Stimulated activated naive CD4-positive, alpha-beta T cell treated with Interleukin-2 at 50 U/mL for 16 hours (primary cell): ENCODE measurements around the gene BICRAL.
"Not testable (repeated sequence)": the region's sequence is repeated elsewhere in the genome, so short reads cannot be mapped to it uniquely, and the experiment has no call there.

Experiments
- DNase-seq: peaks from one replicate; lab custom pipeline; 2025; lab: John Stamatoyannopoulos, UW

The BICRAL gene, protein sequence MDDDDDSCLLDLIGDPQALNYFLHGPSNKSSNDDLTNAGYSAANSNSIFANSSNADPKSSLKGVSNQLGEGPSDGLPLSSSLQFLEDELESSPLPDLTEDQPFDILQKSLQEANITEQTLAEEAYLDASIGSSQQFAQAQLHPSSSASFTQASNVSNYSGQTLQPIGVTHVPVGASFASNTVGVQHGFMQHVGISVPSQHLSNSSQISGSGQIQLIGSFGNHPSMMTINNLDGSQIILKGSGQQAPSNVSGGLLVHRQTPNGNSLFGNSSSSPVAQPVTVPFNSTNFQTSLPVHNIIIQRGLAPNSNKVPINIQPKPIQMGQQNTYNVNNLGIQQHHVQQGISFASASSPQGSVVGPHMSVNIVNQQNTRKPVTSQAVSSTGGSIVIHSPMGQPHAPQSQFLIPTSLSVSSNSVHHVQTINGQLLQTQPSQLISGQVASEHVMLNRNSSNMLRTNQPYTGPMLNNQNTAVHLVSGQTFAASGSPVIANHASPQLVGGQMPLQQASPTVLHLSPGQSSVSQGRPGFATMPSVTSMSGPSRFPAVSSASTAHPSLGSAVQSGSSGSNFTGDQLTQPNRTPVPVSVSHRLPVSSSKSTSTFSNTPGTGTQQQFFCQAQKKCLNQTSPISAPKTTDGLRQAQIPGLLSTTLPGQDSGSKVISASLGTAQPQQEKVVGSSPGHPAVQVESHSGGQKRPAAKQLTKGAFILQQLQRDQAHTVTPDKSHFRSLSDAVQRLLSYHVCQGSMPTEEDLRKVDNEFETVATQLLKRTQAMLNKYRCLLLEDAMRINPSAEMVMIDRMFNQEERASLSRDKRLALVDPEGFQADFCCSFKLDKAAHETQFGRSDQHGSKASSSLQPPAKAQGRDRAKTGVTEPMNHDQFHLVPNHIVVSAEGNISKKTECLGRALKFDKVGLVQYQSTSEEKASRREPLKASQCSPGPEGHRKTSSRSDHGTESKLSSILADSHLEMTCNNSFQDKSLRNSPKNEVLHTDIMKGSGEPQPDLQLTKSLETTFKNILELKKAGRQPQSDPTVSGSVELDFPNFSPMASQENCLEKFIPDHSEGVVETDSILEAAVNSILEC

DNA sequence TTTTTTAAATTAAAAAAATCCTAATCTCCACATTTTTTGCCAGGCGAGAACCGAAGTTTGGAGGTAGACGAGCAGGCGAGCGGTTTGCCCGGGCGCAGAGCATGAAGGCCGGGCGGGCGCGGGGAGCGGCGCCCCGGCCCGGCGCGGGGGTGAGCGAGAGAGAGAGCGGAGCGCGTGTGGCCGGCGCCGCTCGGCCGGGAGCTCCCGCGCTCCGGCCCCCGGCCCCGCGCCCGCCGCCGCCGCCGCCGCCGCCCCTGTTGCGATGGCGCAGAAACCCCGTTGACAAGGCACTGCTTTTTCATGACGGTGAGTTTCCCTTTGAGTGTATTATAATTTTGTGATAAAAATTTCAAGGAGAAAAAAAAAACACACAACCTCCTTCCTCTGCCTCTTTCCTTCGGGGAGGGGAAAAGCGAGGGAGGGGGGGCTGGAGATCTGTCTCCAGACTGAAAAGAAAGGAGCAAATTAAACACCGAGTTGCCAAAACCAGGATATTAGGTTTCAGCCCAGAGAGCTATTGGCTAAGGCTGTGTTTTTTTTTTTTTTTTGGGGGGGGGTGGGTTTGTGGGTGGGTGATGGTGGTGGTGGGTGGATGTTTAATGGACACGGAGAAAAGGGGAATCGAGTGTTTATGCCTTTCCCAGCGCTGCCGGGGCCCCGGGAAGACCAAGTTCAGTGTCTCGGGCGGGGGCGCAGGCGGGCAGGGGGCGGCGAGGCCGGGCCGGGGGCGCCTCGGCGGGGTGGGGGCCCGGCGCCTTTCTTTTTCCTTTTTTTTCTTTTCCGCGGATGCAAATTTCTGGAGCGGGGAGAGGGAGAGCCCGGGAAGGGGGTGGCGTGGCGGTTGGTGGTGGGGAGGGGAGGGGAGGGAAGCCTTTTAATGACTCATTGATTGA lies at the start of gene BICRAL:
Gene BICRAL (plus strand): TSS at position 257 of the 893 bp plus-strand sequence. CDS start 39,971 bp downstream, outside the sequence.
- peak; percentile 76 for DNase-seq

DNA sequence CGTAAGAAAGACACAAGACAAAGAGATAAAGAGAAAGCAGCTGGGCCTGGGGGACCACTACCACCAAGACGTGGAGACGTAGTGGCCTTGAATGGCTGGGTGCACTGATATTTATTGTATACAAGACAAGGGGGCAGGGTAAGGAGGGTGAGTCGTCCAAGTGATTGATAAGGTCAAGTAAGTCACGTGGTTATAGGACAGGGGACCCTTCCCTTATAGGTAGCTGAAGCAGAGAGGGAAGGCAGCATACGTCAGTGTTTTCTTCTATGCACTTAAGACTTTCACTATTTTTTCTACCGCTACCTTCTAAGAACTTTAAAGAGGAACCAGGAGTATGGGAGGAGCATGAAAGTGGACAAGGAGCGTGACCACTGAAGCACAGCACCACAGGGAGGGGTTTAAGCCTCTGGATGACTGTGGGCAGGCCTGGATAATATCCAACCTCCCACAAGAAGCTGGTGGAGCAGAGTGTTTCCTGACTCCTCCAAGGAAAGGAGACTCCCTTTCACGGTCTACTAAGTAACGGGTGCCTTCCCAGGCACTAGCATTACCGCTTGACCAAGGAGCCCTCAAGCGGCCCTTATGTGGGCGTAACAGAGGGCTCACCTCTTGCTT lies 47.9 kb upstream of the BICRAL start:
- not testable (repeated sequence) for DNase-seq

DNA sequence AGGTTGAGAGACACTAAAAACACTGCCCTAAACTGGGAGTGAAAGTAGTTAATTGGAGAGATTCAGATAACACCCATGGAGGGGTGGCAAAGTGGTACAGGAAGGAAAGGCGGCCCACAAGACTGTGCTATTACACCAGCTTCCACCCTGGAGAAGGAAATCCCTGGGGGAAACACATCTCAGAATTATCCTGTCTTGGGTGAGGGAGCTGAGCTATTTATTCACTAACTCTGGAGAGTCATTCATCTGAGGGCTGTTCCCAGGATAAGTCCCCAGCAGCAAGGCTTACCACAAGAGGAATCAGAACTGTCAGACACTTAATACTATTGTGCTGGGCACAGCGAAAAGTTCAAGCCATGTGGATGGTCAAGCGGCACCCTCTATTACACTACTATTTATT lies 45.9 kb upstream of the BICRAL start:
- DNase-seq: no peak

DNA sequence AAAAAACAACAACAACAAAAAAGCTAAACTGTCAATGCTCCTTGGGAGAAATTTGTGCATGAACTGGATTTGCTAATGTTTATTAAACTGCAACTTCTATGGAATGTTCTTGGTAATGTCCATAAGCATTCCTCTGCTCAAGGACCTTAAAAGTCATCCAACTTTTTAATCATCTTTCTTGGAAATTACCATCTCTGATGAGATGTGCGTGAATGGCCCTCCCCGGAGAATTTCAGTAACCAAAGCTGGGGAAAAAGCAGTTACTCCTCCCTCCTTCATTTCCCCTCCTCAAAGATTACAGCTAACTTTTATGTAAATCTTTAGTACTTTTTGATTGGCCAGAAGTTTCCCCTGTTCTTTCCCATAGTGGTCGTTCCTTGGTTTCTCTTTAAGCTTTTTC lies 41.1 kb upstream of the BICRAL start:
- no peak for DNase-seq

DNA sequence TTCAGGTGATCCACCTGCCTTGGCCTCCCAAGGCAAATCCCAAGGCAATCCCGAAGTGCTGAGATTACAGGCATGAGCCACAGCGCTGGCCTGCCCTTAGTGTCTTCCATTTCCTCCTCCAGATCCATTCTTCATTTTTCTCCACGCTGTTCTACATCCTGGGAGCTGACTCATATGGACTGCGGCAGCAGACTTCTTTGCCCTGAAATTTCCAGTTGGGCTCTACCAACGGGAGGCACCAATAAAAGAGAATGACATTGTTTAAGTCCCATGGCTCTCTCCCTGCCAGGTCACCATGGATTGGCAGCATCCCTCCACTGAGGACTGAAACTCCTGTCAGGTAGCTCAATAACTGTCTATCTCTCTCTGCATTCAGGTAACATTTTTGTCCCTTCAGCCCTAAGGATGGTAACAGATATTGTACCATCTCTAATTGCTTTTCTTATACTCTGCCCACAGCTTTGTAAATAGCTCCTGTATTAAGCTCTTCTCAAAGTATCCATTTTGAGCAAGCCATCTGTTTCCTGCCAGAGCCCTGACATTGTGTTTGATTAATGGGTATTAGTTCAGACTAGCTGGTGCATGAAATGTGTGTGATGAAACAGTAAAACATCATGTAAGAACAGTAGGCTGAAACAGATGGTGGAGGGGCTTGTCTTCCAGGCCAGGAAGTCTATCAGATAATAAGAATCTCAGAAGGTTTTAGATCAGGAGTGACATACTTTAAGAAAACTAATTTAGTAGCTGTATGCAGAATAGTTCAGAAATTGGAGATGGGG lies 39.5 kb upstream of the BICRAL start:
- no peak for DNase-seq

DNA sequence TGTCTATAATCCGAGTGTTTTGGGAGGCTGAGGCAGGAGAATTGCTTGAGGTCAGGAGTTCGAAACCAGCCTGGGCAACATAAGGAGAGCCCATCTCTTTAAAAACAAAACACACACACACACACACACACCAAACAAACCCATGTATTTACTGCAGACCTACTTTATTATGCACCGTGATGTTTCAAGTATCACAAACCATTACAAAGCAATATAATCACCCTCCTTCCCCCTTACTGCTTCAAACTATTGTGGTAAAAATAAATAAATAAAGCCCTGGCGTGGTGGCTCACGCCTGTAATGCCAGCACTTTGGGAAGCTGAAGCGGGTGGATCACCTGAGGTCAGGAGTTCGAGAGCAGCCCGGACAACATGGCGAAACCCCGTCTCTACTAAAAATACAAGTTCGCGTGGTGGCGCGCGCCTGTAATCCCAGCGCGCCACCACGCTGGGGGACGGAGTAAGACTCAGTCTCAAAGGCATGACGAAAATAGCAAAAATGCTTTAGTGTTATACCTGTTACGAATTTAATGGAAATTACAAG lies 37.4 kb upstream of the BICRAL start:
- no peak for DNase-seq

DNA sequence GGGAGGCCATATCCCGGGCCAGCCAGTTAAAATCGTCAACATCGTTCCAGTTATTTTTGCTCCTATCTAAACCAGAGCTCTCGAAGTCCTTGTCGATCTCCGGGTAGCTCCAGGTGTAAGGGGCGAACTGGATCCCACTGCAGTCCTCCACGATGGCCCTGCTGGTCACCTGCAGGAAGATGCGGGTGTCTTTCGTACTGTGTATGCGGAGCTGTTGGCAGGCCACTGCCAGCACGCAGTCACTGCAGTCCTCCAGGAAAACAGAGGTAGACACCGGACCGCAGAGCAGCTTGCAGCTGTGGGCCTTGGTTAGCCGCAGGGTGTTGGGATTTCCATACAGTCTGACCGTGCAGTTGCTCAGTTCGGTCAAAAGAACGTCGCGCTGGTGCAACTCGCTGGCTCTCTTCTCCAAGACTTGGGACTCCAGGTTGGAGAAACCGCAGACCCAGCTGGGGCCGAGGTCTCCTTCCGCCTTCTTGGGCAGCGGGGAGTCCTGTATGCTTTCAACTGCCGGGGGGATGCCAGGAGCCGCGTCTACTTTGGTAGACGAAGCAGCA lies 36.7 kb upstream of the BICRAL start:
- no peak for DNase-seq

DNA sequence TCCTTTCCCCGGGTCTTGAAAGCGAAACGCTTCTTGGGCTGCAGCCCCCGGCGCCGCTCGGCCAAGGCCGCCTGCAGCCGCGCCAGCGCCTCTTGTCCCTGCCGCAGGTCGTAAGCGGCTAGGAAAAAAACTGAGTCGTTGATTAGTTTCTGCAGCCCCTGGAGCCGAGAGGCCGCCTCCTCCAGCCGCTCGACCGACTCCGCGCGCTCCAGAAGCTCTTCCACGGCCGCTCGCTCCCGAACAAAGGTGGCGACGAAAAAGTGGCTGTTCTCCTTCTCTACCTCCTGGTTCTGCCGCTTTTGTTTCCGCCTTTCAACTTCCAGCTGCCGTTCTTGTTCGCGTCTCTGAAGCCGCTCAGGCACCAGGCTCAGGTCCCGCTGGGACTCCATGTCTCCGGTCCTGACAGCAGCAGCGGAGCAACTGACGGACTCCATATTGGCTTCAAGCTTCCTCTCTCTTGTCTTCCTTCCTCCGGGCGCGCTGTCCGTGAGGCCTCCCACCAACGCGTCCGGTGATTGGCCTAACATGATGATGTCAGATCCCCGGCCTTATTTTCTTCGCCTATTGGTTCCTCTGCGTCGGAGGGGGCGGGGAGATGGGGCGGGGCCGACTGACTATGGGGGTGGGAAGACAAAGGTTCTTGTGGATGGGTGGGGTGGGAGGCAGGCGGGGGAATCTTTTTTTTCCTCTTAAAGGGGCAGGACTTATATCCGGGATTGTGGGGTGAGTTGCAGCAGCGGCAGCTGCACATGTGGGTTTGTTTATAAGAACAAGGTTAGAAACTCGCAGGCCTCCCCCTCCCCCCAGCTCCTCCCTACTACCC lies 36.0 kb upstream of the BICRAL start, which contains the start of gene TBCC:
Gene TBCC (minus strand): TSS at position 464 of the 823 bp plus-strand sequence. CDS start 30 bp downstream, at position 434.
- DNase-seq: peak; percentile 97

DNA sequence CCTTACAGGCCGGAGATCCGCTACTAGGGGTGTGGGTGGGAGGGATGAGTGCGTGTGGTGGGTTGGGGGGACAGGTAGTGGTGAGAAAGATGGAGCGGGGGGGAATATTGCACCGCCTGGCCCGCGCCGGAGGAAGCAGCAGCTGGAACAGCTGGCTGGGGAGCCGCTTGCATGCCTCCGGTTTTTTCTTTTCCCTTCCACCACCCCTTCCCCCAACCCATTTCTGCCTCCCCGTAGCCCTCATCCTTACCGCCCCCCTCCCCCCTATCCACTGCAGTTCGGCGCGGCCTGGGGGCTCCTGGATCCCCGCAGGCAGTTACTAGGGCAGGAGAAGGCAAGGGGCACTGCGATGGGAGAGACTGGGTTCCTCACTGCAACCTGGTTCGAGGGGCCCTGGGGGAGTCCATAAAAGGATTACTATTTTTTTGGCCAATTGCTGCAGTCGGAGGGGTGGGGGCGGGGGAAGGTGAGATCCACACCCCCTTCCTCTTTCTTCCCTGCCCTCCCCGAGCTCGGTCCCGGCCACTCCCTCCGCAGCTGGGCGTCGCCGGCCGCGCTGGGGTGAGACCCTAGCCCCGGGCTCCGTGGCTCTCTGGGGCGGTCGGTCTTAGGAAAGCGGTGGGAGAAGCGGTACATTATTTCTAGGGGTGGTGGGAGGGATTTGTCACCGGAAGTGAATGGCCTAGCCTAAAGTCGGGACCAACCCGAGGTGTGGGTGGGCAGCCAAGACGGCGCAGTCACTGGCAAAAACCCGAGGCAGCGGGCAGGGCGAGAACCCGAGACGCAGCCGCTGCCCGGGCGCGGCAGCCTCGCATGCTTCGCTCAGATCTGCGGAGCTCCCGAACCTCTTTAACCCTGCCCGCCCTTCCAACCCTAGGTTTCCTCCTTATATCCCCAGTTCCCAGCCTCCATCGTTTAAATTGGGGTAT lies 35.1 kb upstream of the BICRAL start:
- DNase-seq: peak; percentile 83

DNA sequence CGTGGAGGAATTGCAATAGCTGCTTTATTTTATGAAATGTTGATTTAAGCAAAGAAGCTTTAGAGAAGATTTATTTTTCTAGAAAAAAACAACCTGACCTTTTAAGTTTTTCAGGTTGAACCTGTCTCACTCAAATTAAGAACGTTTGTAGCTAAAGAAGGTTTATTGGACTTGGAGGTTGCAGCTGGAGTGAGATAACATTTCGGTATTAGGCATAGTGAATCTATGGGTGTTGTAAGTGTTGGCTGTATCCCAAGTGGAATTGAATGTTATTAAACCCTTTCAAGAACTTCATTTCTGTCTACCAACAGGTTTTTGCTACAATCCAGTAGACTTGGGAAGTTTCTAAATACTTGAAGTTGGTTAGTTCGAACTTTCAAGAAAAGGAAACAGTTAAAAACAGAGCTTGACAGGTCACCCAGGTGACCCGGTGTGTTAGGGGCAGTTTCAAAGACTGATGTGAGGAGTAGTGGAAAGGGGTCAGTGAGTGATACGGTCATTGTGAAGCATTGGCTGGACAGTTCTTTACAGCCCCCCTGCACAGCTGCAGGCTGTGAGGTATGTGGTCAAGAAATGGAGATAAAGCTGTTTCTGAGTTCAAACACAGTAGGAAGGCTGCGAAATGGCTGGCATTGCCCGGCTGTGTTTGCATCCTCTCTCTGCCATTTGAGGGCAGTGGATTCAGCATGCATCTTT lies 33.5 kb upstream of the BICRAL start:
- DNase-seq: no peak

DNA sequence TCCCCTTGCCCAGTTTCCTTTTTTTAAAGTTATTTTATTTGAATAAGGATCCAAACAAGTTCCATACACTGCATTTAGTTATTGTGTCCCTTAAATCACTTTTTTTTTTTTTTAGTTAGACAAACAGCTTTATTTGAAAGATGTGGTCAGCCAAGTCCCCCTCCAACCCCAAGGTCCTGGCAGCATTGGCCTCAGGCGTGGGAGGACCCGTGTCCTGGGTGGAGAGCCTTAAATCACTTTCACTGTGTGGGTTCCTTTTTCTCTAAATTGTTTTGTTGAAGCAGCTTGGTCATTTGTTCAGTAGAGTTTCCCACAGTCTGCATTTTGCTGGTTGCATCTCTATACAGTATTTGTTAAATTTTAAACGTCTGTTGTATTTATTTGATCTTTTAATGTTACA lies 30.8 kb upstream of the BICRAL start:
- no peak for DNase-seq

DNA sequence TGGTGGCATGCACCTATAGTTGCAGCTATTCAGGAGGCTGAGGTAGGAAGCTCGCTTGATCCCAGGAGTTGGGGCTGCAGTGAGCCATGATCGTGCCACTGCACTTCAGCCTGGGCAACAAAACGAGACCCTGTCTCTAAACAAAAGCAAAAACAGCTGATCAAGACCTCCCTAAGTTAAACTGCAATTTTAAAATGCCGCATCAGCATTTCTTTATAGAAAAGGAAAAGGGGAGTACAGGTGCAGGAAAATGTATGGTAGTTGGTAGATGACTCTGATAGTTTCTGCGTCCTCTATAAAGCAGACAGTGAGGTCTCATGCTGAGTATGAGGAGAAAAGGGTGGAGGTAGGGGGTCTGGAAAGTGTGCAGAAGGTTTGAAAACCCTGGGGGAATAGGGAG lies 27.1 kb upstream of the BICRAL start:
- no peak for DNase-seq

DNA sequence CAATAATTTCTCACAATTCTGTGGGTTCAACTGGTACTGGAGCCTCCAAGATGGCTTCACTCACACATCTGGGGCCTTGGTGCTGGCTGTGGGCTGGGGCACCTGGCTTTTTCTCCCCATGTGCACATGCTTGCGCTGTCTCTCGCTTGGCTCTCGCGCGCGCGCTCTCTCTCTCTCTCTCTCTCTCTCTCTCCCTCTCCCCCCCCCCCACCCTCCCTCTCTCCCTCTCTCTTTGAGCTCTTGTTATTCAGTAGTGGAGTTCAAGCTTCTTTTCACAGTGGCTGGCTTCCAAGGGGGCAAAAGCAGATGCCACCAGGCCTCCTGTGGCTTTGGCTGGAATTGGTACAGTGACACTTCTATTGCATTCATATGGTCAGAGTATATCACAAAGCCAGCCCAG lies 25.1 kb upstream of the BICRAL start:
- no peak for DNase-seq

DNA sequence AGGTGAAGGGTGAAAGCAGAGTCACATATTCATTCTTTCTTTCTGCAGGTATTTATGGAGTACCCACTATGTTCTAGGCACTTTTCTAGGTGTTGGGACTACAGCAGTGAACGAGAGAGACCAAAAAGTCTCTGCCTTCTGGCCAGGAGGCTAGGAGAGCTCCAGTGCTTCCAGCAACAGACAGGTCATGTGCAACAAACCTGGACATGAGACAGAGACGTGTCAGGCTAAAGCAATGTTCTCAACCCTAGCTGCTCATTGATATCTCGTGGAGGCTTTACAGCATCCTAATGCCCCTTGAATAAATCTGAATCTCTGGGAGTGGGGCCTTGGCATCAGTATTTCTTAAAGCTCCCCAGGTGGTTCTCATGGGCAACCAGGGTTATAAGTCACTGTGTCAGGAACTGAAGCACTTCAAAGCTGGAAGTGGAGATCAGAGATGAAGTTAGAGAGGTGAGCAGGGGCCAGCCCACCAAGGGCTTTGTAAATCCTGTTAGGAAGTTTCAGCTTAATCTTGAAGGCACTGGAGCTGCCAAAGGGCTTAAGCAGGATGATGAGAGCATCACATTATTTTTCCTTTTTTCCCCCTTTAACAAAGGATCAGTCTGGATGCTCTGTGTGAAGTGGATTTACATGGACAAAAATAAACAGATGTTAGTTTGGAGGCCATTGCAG lies 23.0 kb upstream of the BICRAL start:
- DNase-seq: no peak

DNA sequence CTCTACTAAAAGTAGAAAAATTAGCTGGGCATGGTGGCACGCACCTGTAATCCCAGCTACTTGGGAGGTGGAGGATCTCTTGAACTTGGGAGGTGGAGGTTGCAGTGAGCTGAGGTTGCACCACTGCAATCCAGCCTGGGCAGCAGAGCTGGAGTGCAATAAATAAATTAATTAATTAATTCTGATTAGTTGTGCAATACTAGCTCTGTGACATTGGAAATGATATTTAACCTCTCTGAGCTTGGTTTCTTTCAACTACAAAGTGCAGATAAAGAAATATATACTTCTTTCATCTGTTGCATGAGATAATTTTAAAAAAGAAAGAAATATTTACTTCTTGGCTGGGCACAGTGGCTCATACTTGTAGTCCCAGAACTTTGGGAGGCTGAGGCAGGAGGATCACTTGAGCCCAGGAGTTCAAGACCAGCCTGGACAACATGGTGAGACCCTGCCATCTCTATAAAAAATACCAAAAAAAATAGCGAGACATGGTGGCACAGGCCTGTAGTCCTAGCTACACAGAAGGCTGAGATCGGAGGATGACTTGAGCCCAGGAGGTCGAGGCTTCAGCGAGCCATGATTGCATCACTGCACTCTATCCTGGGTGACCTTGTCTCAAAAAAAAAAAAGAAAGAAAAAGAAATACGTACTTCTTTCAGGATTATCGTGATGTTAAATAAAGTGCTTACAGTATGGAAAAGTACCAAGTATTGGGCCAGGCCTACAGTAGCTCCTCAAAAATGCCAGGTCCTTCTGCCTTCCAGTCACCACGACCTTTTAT lies 20.4 kb upstream of the BICRAL start:
- no peak for DNase-seq

DNA sequence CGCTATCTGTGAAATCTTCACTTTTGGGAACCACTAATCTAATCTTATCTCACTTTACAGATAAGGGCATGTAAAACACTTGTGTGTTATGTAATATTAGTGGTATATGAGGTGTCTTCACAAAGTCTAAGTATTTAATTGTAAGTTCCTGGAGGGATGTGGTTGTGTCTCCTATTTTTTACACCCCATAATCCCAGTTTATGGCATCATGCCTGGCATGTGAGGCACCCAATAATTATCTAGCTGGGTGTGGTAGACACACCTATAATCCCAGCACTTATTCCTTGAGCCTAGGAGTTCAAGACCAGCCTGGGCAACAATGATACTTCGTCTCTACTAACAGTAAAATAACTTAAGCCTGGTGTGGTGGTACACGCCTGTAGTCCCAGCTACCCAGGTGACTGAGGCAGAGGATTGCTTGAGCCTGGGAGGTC lies 19.4 kb upstream of the BICRAL start:
- DNase-seq: no peak
